ENCODE results near the gene CMYA5. TPM values are rescaled to one million over a fixed set of nuclear protein-coding genes. Genes with fewer than 3 reads are reported as not detected.

Gene CMYA5
- total RNA-seq (0.10 TPM), polyA plus RNA-seq (under 1 TPM in 1 of 4 donors, not detected in 3; 0.05 TPM)

GRCh38 chr5:79689541-79690466 is at the start of gene CMYA5:
TSS of gene CMYA5 (plus strand) at chr5:79689836. CDS start at chr5:79689908, 72 bp downstream.
- Histone ChIP-seq H3K36me3 (ENCODE audit: control insufficient read depth, insufficient read depth, low read length) (peaks cover 23% of the 10 kb centered on the region), H3K27ac (ENCODE audit: insufficient read depth, low read length, poor library complexity, severe bottlenecking) (no peak within 1 kb of the TSS), H3K4me1 (ENCODE audit: control insufficient read depth, insufficient read depth, low read length, poor library complexity, severe bottlenecking) (no peaks in the 10 kb centered on the region), H3K27me3 (ENCODE audit: control insufficient read depth, insufficient read depth, low read length) (no peaks in the 10 kb centered on the region), H3K9me3 (ENCODE audit: control insufficient read depth in 2 of 2, low read length in 2 of 2) (no peaks in the 10 kb centered on the region), H3K4me3 (ENCODE audit: low read depth, low read length) (no peak within 1 kb of the TSS)
- Mint-ChIP-seq H3K36me3 (peaks cover 41% of the 10 kb centered on the region), H3K27ac (peak within 1 kb of the TSS in 2 of 3 donors; percentile 45 to 69), H3K4me1 (peaks cover 4 to 14% (median 7%) of the 10 kb centered on the region in 4 donors), H3K27me3 (no peaks in the 10 kb centered on the region), H3K9me3 (peaks cover 0 to 4% (median 3%) of the 10 kb centered on the region in 7 donors), H3K4me3 (no peak within 1 kb of the TSS)
- no peak for ATAC-seq (ENCODE audit: low read depth in 2 of 2)
- DNase-seq = no peak

- DNase-seq (no peak), ATAC-seq (ENCODE audit: low read depth in 2 of 2) (no peak)
- Histone ChIP-seq H3K4me3 (ENCODE audit: low read depth, low read length) (no peak overlapping the region), H3K27me3 (ENCODE audit: control insufficient read depth, insufficient read depth, low read length) (no peaks in the 10 kb centered on the region), H3K4me1 (ENCODE audit: control insufficient read depth, insufficient read depth, low read length, poor library complexity, severe bottlenecking) (no peaks in the 10 kb centered on the region), H3K27ac (ENCODE audit: insufficient read depth, low read length, poor library complexity, severe bottlenecking) (no peak overlapping the region), H3K9me3 (ENCODE audit: control insufficient read depth in 2 of 2, low read length in 2 of 2) (no peaks in the 10 kb centered on the region), H3K36me3 (ENCODE audit: control insufficient read depth, insufficient read depth, low read length) (peaks cover 70% of the 10 kb centered on the region)
- Mint-ChIP-seq H3K36me3 (peaks cover 30% of the 10 kb centered on the region), H3K4me3 (no peak overlapping the region), H3K27me3 (no peaks in the 10 kb centered on the region), H3K27ac (peak overlapping the region in 2 of 3 donors; percentile 5 to 38), H3K4me1 (peaks cover 15 to 32% (median 21%) of the 10 kb centered on the region in 4 donors), H3K9me3 (no peaks in the 10 kb centered on the region)
Measured at GRCh38 chr5:79640571-79641055, 49.0 kb upstream of the CMYA5 start.

- Mint-ChIP-seq H3K27me3 (no peaks in the 10 kb centered on the region), H3K27ac (no peak overlapping the region), H3K9me3 (no peaks in the 10 kb centered on the region), H3K4me3 (no peak overlapping the region), H3K36me3 (peaks cover 29% of the 10 kb centered on the region), H3K4me1 (peaks cover 13 to 25% (median 18%) of the 10 kb centered on the region in 4 donors)
- Histone ChIP-seq H3K27ac (ENCODE audit: insufficient read depth, low read length, poor library complexity, severe bottlenecking) (no peak overlapping the region), H3K36me3 (ENCODE audit: control insufficient read depth, insufficient read depth, low read length) (peaks cover 78% of the 10 kb centered on the region), H3K9me3 (ENCODE audit: control insufficient read depth in 2 of 2, low read length in 2 of 2) (no peaks in the 10 kb centered on the region), H3K27me3 (ENCODE audit: control insufficient read depth, insufficient read depth, low read length) (no peaks in the 10 kb centered on the region), H3K4me3 (ENCODE audit: low read depth, low read length) (no peak overlapping the region), H3K4me1 (ENCODE audit: control insufficient read depth, insufficient read depth, low read length, poor library complexity, severe bottlenecking) (no peaks in the 10 kb centered on the region)
- ATAC-seq (ENCODE audit: low read depth in 2 of 2) = no peak
- DNase-seq = no peak
Measured at GRCh38 chr5:79641414-79641813, 48.2 kb upstream of the CMYA5 start.

GRCh38 chr5:79642210-79642609 is 47.4 kb upstream of the CMYA5 start:
- ATAC-seq (ENCODE audit: low read depth in 2 of 2) (no peak), DNase-seq (no peak)
- no peak overlapping the region for H3K27ac ChIP-seq (ENCODE audit: insufficient read depth, low read length, poor library complexity, severe bottlenecking)
- Mint-ChIP-seq H3K36me3 (peaks cover 30% of the 10 kb centered on the region), H3K4me3 (no peak overlapping the region), H3K27ac (peak overlapping the region in 1 of 3 donors; percentile 79), H3K9me3 (no peaks in the 10 kb centered on the region), H3K4me1 (peaks cover 13 to 19% (median 17%) of the 10 kb centered on the region in 4 donors), H3K27me3 (no peaks in the 10 kb centered on the region)
- no peak overlapping the region for H3K4me3 ChIP-seq (ENCODE audit: low read depth, low read length)
- no peaks in the 10 kb centered on the region for H3K4me1 ChIP-seq (ENCODE audit: control insufficient read depth, insufficient read depth, low read length, poor library complexity, severe bottlenecking)
- no peaks in the 10 kb centered on the region for H3K27me3 ChIP-seq (ENCODE audit: control insufficient read depth, insufficient read depth, low read length)
- no peaks in the 10 kb centered on the region for H3K9me3 ChIP-seq (ENCODE audit: control insufficient read depth in 2 of 2, low read length in 2 of 2)
- peaks cover 83% of the 10 kb centered on the region for H3K36me3 ChIP-seq (ENCODE audit: control insufficient read depth, insufficient read depth, low read length)

- Mint-ChIP-seq H3K27me3 (no peaks in the 10 kb centered on the region), H3K4me3 (no peak overlapping the region), H3K9me3 (no peaks in the 10 kb centered on the region), H3K4me1 (peaks cover 0 to 3% (median 0%) of the 10 kb centered on the region in 4 donors), H3K36me3 (peaks cover 17% of the 10 kb centered on the region), H3K27ac (no peak overlapping the region)
- DNase-seq (no peak), ATAC-seq (ENCODE audit: low read depth in 2 of 2) (no peak)
- Histone ChIP-seq H3K4me1 (ENCODE audit: control insufficient read depth, insufficient read depth, low read length, poor library complexity, severe bottlenecking) (no peaks in the 10 kb centered on the region), H3K36me3 (ENCODE audit: control insufficient read depth, insufficient read depth, low read length) (peaks cover 56% of the 10 kb centered on the region), H3K4me3 (ENCODE audit: low read depth, low read length) (no peak overlapping the region), H3K27ac (ENCODE audit: insufficient read depth, low read length, poor library complexity, severe bottlenecking) (no peak overlapping the region), H3K27me3 (ENCODE audit: control insufficient read depth, insufficient read depth, low read length) (no peaks in the 10 kb centered on the region), H3K9me3 (ENCODE audit: control insufficient read depth in 2 of 2, low read length in 2 of 2) (no peaks in the 10 kb centered on the region)
Measured at GRCh38 chr5:79653843-79654242, 35.8 kb upstream of the CMYA5 start.

GRCh38 chr5:79663212-79663611 is 26.4 kb upstream of the CMYA5 start:
- H3K36me3 ChIP-seq (ENCODE audit: control insufficient read depth, insufficient read depth, low read length) = peaks cover 36% of the 10 kb centered on the region
- Mint-ChIP-seq H3K4me1 (peaks cover 0 to 21% (median 6%) of the 10 kb centered on the region in 4 donors), H3K27ac (peak overlapping the region in 1 of 3 donors; percentile 84), H3K27me3 (no peaks in the 10 kb centered on the region), H3K9me3 (peaks cover 0 to 3% (median 0%) of the 10 kb centered on the region in 7 donors), H3K36me3 (peaks cover 34% of the 10 kb centered on the region), H3K4me3 (no peak overlapping the region)
- DNase-seq (peak in 1 of 3 donors; percentile 6), ATAC-seq (ENCODE audit: low read depth in 2 of 2) (no peak)
- no peaks in the 10 kb centered on the region for H3K27me3 ChIP-seq (ENCODE audit: control insufficient read depth, insufficient read depth, low read length)
- no peaks in the 10 kb centered on the region for H3K4me1 ChIP-seq (ENCODE audit: control insufficient read depth, insufficient read depth, low read length, poor library complexity, severe bottlenecking)
- no peaks in the 10 kb centered on the region for H3K9me3 ChIP-seq (ENCODE audit: control insufficient read depth in 2 of 2, low read length in 2 of 2)
- no peak overlapping the region for H3K4me3 ChIP-seq (ENCODE audit: low read depth, low read length)
- H3K27ac ChIP-seq (ENCODE audit: insufficient read depth, low read length, poor library complexity, severe bottlenecking) = no peak overlapping the region

GRCh38 chr5:79666758-79667157 is 22.9 kb upstream of the CMYA5 start:
- H3K27me3 ChIP-seq (ENCODE audit: control insufficient read depth, insufficient read depth, low read length) = no peaks in the 10 kb centered on the region
- H3K27ac ChIP-seq (ENCODE audit: insufficient read depth, low read length, poor library complexity, severe bottlenecking) = no peak overlapping the region
- H3K4me1 Mint-ChIP-seq = peaks cover 0 to 31% (median 9%) of the 10 kb centered on the region in 4 donors
- no peaks in the 10 kb centered on the region for H3K27me3 Mint-ChIP-seq
- peaks cover 37% of the 10 kb centered on the region for H3K36me3 Mint-ChIP-seq
- no peak overlapping the region for H3K4me3 ChIP-seq (ENCODE audit: low read depth, low read length)
- no peaks in the 10 kb centered on the region for H3K9me3 ChIP-seq (ENCODE audit: control insufficient read depth in 2 of 2, low read length in 2 of 2)
- H3K36me3 ChIP-seq (ENCODE audit: control insufficient read depth, insufficient read depth, low read length) = peaks cover 35% of the 10 kb centered on the region
- no peak overlapping the region for H3K27ac Mint-ChIP-seq
- H3K4me3 Mint-ChIP-seq = no peak overlapping the region
- H3K4me1 ChIP-seq (ENCODE audit: control insufficient read depth, insufficient read depth, low read length, poor library complexity, severe bottlenecking) = no peaks in the 10 kb centered on the region
- H3K9me3 Mint-ChIP-seq = peaks cover 0 to 3% (median 0%) of the 10 kb centered on the region in 7 donors
- ATAC-seq (ENCODE audit: low read depth in 2 of 2) = no peak
- DNase-seq = no peak

Data from CD4-positive, CD25-positive, alpha-beta regulatory T cell (primary cell).